Astrocyte of the spinal cord (primary cell): ENCODE results near the gene ARID3A.

Source experiments
- DNase-seq: peaks from one replicate; pipeline ENCODE4 v3.0.0; 2011; ENCODE audit warnings: low read depth, low spot score
- H3K4me3 ChIP-seq: 2 replicates; pipeline ENCODE4 v1.5.1; 2011; ENCODE audit warnings: low read depth, mild to moderate bottlenecking, low read length, moderate library complexity
- CTCF ChIP-seq: IDR thresholded peaks from 2 replicates; pipeline ENCODE4 v1.5.1; 2012; ENCODE audit warnings: low read depth, mild to moderate bottlenecking, low read length, inconsistent platforms
- in situ Hi-C: cut with HindIII; loops from 2 replicates; pipeline ENCODE4 v1.10.0; 2017; ENCODE audit warnings: low sequenced_read_pairs

The ARID3A gene

GRCh38 chr19:920051-920864, 5.6 kb upstream of the ARID3A start:
- H3K4me3 ChIP-seq: no peak overlapping the region
- no peak for DNase-seq
- in situ Hi-C loops: no loop called here
- no peak for TF ChIP-seq CTCF

- in situ Hi-C loops: no loop called here
- TF ChIP-seq CTCF: no peak
- peak overlapping the region; percentile 92 for H3K4me3 ChIP-seq
- DNase-seq: no peak
Observed at GRCh38 chr19:924553-925086, 1.2 kb upstream of the ARID3A start.

- peak; percentile 23 for DNase-seq
- H3K4me3 ChIP-seq: peak overlapping the region; percentile 92
- in situ Hi-C loops: no loop called here
- no peak for TF ChIP-seq CTCF
Observed at GRCh38 chr19:925087-925525, 729 bp upstream of the ARID3A start.

- no peak for TF ChIP-seq CTCF
- in situ Hi-C loops: no loop called here
- no peak for DNase-seq
- H3K4me3 ChIP-seq: peak overlapping the region; percentile 92
Observed at GRCh38 chr19:926323-926588, 421 bp downstream of the ARID3A start.

GRCh38 chr19:926589-927350, 935 bp downstream of the ARID3A start:
- in situ Hi-C loops: no loop called here
- TF ChIP-seq CTCF: no peak
- H3K4me3 ChIP-seq: peak overlapping the region; percentile 92
- DNase-seq: peak; percentile 39

GRCh38 chr19:927351-927779, 1.5 kb downstream of the ARID3A start:
- no peak for DNase-seq
- in situ Hi-C loops: no loop called here
- no peak for TF ChIP-seq CTCF
- peak overlapping the region; percentile 92 for H3K4me3 ChIP-seq
